Epidermal melanocyte (primary cell): ENCODE results near the gene NF2.

ENCODE experiments used
- DNase-seq: peaks from one replicate; pipeline ENCODE4 v3.0.0; 2011; ENCODE audit warnings: low spot score; ENCODE audit not compliant: insufficient read length

Gene NF2

GRCh38 chr22:29630987-29631386 lies 27.6 kb downstream of the NF2 start:
- no peak for DNase-seq

DNA sequence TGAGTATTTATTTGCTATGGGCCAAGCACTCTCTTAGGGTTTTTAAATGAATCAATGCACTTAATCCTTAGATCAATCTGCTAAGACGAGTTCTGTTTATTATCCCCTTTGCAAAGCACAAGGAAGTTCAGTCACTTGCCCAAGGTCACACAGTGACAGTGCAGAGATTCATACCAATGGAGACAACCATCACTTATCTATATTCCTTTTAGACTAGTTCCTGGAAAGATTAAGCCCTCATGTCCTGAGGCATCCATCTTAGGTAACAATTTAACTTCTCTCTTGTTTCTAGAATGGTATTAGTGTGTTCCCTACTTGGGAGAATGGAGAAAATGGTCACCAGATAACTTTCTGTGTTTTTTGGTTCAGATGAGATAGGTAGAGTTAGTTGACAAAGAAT lies 28.3 kb downstream of the NF2 start:
- no peak for DNase-seq

- no peak for DNase-seq
Measured at GRCh38 chr22:29632672-29633071, 29.2 kb downstream of the NF2 start.

DNA sequence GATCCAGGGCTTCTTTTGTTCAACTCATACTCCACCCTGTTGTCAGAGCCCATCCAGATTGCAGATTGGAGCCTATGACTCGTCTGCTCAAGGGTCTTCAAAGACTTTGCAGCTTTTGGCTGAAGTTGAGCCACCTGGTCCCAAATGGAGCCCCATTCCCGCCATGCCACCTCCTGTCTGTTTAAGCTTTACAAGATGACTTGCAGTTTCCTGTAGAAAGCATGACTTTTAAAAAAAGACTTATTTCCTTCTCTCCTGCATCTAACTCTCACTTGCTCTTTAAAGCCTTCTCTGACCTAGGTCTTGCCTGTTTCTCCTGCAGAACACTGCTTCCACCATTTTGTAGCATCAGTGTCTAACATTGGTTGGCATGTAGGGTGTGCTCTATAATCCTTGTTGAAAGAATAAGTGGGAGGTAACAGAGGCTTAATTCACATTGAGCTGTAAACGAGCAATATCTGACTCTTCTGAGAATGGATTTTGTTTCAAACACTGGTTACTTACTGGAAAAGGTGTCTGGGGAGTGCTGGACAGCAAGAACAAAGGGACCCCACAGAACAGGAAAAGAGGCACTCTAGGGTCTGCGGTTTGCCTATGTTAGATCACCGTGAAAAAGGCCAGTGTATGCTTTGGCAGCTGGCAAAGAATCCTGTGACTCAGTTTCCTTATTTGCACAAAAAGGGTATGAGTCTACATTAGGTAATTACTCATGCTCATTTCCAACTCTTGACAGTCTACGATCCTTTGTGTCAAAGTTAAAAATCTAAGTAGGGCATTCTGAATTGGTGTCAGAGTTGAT lies 30.3 kb downstream of the NF2 start:
- no peak for DNase-seq

GRCh38 chr22:29634847-29635246 lies 31.4 kb downstream of the NF2 start:
- no peak for DNase-seq

- peak; percentile 36 for DNase-seq
Measured at GRCh38 chr22:29635734-29636357, 32.4 kb downstream of the NF2 start.

GRCh38 chr22:29636751-29637150 lies 33.3 kb downstream of the NF2 start:
- DNase-seq = no peak

- DNase-seq = no peak
Measured at GRCh38 chr22:29637181-29637580, 33.7 kb downstream of the NF2 start.

GRCh38 chr22:29638678-29639077 lies 35.2 kb downstream of the NF2 start:
- DNase-seq = no peak

DNA sequence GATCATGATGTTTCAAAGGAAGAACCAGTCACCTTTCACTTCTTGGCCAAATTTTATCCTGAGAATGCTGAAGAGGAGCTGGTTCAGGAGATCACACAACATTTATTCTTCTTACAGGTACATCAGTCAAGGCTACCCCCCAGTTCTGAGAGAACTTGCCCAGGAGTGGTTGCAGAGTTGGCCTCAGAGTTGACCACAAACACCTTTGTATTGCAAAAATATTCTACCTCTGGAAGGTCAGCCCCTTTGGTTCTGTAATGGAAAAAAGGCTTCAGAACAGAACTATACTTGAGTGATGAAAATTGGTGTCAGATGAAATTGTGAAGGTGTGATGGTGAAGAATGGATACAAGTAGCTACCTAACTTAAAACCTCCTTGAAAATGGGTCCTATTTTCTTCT lies 35.7 kb downstream of the NF2 start:
- no peak for DNase-seq

DNA sequence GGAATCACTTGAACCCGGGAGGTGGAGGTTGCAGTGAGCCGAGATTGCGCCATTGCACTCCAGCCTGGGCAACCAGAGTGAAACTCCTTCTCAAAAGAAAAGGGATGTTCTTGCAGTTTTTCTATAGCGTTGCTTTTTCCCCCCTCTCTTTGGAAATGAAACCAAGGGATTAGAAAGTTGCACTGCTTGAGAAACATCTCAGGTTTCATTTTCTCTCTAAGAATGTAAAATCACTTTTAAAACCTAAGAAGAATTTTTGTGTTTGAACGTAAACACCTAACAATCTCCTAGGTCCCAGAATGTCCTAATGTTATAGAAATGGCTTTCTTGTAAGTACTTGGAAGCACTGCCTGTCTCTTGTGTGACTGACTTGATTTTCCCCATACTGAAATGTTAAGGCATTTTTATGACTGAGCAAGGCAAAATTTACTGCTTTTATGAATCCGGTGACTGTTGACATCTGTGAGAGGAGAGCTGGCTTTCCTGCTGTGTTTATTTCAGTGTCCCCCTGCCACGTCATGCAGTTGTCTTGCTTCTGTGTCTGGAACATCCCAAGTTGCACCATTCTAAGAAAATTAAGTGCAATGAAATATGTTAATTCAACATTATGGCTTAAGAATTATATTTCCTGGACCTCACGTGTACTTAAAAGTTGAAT lies 37.7 kb downstream of the NF2 start:
- no peak for DNase-seq

- DNase-seq = no peak
Measured at GRCh38 chr22:29641700-29642330, 38.4 kb downstream of the NF2 start.

- no peak for DNase-seq
Measured at GRCh38 chr22:29642694-29643093, 39.3 kb downstream of the NF2 start.

DNA sequence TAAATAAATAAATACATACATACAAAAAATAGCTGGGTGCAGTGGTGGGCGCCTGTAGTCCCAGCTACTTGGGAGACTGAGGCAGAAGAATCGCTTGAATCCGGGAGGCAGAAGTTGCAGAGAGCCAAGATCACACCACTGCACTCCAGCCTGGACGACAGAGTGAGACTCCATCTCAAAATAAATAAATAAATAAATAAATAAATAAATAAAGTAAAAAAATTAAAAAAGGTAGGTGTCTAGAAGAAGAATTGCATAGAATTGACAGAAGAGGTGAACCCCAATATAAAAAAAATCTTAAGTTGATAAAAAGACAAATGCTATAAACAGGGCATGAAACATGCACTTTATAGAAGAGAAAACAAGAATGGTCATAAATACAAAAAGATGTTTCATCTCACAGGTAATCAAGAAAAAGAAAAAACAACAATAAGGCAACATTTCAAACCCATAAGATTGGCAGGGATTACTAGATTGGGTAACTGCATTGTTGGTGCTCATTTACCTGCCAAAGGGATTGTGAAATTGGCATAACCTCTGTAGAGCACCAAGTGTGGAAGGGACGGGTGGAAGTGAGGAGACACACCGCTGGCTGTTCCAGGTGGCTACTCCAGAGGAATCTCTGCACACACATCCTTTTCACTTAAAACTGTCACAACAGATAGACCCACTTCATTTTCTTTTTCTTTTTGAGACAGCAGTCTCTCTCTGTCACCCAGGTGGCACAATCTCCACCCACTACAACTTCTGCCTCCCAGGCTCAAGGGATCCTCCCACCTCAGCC lies 44.7 kb downstream of the NF2 start:
- DNase-seq = no peak

DNA sequence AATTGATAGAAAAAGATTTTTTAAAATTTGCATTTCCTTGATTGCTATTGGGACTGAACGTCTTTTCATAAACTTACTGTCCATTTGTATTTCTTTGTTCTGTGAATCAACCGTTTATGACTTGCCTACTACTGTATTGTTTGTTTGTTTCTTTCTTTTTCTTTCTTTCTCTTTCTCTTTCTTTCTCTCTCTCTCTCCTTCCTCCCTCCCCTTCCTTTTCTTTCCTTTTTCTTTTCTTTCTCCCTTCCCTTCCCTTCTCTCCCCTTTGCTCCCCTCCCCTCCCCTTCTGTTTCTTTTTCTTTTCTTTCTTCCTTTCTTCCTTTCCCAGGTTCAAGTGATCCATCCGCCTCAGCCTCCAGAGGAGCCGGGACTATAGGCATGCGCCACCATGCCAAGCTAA lies 46.9 kb downstream of the NF2 start:
- no peak for DNase-seq

DNA sequence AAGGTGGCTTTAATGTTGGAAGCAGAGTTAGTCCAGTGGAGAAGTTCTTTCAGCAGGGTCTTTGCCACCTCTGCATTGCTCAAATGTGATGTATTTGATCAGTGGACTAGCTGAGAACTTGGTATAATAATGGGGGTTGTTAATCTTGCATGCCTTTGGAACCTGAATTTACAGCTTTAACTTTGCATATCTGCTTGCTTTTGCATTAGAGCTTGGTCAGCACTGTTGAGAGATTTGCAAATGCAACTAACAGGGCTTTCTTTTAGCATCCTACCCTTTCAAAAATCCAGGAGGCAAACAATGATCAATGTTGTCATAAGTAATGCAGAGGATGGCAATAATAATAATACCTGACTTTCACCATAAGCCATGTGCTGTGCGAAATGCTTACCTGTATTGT lies 48.2 kb downstream of the NF2 start:
- no peak for DNase-seq

DNA sequence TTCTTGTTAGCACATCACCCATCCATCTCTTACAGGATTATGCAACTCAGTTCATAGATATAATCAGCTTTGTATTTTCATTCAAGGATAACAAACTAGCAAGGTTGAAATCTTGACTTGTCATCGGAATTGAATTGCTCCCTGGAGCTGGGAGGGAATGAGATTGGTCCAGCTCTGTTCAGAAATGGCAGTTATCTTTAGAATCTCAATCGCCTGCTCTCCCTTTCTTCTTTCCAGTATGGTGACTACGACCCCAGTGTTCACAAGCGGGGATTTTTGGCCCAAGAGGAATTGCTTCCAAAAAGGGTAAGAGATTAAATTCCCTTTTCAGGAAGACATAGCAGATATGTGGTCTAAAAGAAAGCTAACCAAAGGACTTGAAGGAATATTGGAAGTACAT lies 51.0 kb downstream of the NF2 start:
- no peak for DNase-seq

- no peak for DNase-seq
Measured at GRCh38 chr22:29654882-29655281, 51.4 kb downstream of the NF2 start.

- no peak for DNase-seq
Measured at GRCh38 chr22:29658176-29658575, 54.7 kb downstream of the NF2 start.

GRCh38 chr22:29660021-29660420 lies 56.6 kb downstream of the NF2 start:
- DNase-seq = no peak

GRCh38 chr22:29661336-29661735 lies 57.9 kb downstream of the NF2 start:
- no peak for DNase-seq
